UCSD-AML1 (cell line): ENCODE measurements around the gene NNAT.
A peak's percentile ranks its signal among the peaks of the same experiment; 100 is the strongest.
"Not testable (repeated sequence)": the region's sequence is repeated elsewhere in the genome, so short reads cannot be mapped to it uniquely, and the experiment has no call there.

Source experiments
- DNase-seq: peaks from one replicate; lab custom pipeline; 2025; ENCODE audit not compliant: unreplicated experiment; lab: John Stamatoyannopoulos, UW

NNAT gene

GRCh38 chr20:37540001-37540400 lies 19.0 kb downstream of the NNAT start:
- DNase-seq, result no peak

- DNase-seq, result not testable (repeated sequence)
Measured at GRCh38 chr20:37540838-37541237, 19.8 kb downstream of the NNAT start.

GRCh38 chr20:37541326-37541725 lies 20.3 kb downstream of the NNAT start:
- no peak for DNase-seq

- DNase-seq, result no peak
Measured at GRCh38 chr20:37542281-37542680, 21.2 kb downstream of the NNAT start.

GRCh38 chr20:37543828-37544227 lies 22.8 kb downstream of the NNAT start:
- DNase-seq, result no peak

GRCh38 chr20:37544386-37544785 lies 23.3 kb downstream of the NNAT start:
- DNase-seq, result no peak

GRCh38 chr20:37545516-37545915 lies 24.5 kb downstream of the NNAT start:
- DNase-seq, result no peak

GRCh38 chr20:37547912-37548311 lies 26.9 kb downstream of the NNAT start:
- no peak for DNase-seq

- DNase-seq, result not testable (repeated sequence)
Measured at GRCh38 chr20:37550101-37550920, 29.3 kb downstream of the NNAT start.

GRCh38 chr20:37551660-37552059 lies 30.6 kb downstream of the NNAT start:
- not testable (repeated sequence) for DNase-seq

- no peak for DNase-seq
Measured at GRCh38 chr20:37552415-37552814, 31.4 kb downstream of the NNAT start.

GRCh38 chr20:37554721-37555298 lies 33.8 kb downstream of the NNAT start:
- not testable (repeated sequence) for DNase-seq

GRCh38 chr20:37556538-37556937 lies 35.5 kb downstream of the NNAT start:
- DNase-seq, result no peak

GRCh38 chr20:37558306-37558705 lies 37.3 kb downstream of the NNAT start:
- DNase-seq, result no peak

- DNase-seq, result no peak
Measured at GRCh38 chr20:37558779-37559178, 37.7 kb downstream of the NNAT start.

GRCh38 chr20:37559312-37560027 lies 38.4 kb downstream of the NNAT start:
- DNase-seq, result no peak

GRCh38 chr20:37560629-37561028 lies 39.6 kb downstream of the NNAT start:
- DNase-seq, result no peak

GRCh38 chr20:37562695-37563480 lies 41.8 kb downstream of the NNAT start:
- DNase-seq, result no peak

GRCh38 chr20:37564016-37564387 lies 43.0 kb downstream of the NNAT start:
- DNase-seq, result no peak

- DNase-seq, result peak; percentile 44
Measured at GRCh38 chr20:37564388-37565133, 43.5 kb downstream of the NNAT start.
